ENCODE measurements around the gene UBE2Q1.

UBE2Q1 gene

DNA sequence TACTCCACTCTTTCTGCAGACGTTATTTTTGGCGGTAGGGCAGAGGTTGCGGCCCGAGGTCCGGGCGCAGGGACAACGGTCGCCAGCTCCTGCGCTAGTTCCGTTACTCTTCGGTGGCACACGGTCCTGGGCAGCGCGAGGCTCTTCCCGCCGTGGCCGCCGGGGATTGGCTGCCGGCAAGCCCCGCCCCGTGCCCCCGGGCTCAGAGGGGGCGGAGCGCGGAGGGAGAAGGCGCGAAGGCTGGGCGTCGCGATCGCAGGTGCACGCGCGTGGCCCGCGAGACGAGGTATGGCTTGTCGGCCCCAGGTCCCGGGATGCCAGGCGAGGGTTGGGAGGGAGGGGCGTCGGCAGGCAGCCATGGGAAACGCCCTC, 55.7 kb downstream of the UBE2Q1 start:
- no peak for TF ChIP-seq ZFX (IDR thresholded peaks at IDR 0.05)
- TF ChIP-seq, protein P1, sequence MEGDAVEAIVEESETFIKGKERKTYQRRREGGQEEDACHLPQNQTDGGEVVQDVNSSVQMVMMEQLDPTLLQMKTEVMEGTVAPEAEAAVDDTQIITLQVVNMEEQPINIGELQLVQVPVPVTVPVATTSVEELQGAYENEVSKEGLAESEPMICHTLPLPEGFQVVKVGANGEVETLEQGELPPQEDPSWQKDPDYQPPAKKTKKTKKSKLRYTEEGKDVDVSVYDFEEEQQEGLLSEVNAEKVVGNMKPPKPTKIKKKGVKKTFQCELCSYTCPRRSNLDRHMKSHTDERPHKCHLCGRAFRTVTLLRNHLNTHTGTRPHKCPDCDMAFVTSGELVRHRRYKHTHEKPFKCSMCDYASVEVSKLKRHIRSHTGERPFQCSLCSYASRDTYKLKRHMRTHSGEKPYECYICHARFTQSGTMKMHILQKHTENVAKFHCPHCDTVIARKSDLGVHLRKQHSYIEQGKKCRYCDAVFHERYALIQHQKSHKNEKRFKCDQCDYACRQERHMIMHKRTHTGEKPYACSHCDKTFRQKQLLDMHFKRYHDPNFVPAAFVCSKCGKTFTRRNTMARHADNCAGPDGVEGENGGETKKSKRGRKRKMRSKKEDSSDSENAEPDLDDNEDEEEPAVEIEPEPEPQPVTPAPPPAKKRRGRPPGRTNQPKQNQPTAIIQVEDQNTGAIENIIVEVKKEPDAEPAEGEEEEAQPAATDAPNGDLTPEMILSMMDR (conservative IDR thresholded peaks at IDR 0.05): no peak
- H3K27ac ChIP-seq: no peak overlapping the region

GRCh38 chr1:154502066-154502743, 56.3 kb downstream of the UBE2Q1 start, which contains the start of the genes SHE and TDRD10:
SHE (minus strand) TSS chr1:154502412; CDS start chr1:154502026, 386 bp downstream.
TDRD10 (plus strand) TSS chr1:154502219; CDS start chr1:154506904, 4,685 bp downstream.
- H3K27ac ChIP-seq: no peak within 1 kb of the TSS
- TF ChIP-seq, protein P1 (conservative IDR thresholded peaks at IDR 0.05): no peak
- TF ChIP-seq ZFX (IDR thresholded peaks at IDR 0.05): no peak

DNA sequence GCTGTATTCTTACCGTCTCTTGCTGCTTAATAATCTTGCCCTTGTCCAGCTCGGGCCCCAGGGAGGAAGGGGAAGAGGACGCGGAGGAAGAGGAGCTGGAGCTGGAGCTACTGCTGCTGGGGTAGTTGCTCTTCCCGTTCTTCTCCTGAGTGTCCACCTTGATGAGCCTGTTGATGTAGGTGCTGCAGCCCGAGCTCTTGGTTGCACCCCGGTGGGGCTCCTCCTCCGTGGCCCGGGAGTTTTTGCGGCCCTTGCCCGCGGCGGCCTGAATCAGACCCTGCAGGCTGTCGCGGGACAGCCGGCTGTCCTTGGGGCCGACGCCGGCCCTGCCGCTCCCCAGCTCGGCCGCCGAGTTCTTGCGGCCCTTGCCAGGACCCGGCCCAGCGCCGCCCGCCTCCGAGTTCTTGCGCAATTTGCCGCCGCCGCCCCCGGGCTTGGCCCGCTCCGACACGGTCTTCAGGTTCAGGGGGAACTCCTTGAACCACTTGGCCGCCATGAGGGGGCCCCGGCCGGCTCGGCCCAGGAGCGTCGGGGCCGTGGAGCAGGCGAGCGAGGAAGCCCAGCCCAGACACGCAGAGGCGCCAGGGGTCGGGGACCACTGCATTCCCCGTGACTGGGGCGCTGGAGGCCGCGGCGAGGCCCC, 56.9 kb downstream of the UBE2Q1 start:
- TF ChIP-seq ZFX (IDR thresholded peaks at IDR 0.05): no peak
- no peak overlapping the region for H3K27ac ChIP-seq

DNA sequence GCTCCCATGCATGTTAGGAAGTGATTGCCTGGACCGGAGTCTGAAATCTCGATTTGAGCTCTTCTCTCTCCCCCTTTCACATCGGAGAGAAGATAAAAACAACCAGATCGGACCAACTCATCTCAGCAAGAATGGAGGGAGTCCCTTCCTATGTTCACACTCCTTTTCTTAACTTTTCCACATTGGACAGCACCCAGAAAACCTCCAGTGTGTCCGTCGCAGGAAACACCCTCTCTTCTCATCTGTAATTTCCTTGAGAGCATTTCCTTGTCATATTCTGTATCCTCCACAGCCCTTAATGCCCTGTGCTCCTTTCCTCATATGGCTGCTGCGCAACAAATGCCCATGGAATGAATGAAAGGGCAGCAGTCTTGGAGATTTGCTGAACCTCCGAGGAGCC, 57.9 kb downstream of the UBE2Q1 start:
- TF ChIP-seq ZFX (IDR thresholded peaks at IDR 0.05): no peak
- TF ChIP-seq, protein P1 (conservative IDR thresholded peaks at IDR 0.05): no peak
- no peak overlapping the region for H3K27ac ChIP-seq

DNA sequence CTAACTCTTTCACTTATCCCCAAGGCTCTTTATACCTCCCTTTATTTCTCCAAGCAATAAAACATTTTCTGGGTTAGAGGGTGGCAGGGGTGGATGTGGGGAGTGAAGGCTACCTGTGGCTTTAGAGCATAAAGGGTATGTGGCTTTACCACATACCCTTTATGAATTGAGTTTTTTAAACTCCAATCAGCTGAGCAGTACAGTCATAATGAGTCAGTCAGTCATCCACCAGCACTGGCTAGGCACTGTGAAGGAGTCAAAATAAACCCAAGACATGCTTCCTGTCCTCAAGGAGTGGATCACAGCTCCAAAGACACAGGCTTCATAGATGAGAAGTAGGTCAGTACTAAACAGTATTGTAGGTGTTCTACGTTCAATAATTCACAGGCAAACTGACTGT, 59.0 kb downstream of the UBE2Q1 start:
- TF ChIP-seq, protein P1 (conservative IDR thresholded peaks at IDR 0.05): no peak
- TF ChIP-seq ZFX (IDR thresholded peaks at IDR 0.05): no peak
- no peak overlapping the region for H3K27ac ChIP-seq

Measured in C4-2B (cell line).